HG03066 (cell line): ENCODE results near the gene OPCML.

Source experiments
- ATAC-seq: cut with Tn5 transposase; IDR thresholded peaks from one replicate; pipeline ENCODE4 v1.9.1; 2021; ENCODE audit warnings: low read depth; ENCODE audit not compliant: unreplicated experiment

OPCML gene

DNA sequence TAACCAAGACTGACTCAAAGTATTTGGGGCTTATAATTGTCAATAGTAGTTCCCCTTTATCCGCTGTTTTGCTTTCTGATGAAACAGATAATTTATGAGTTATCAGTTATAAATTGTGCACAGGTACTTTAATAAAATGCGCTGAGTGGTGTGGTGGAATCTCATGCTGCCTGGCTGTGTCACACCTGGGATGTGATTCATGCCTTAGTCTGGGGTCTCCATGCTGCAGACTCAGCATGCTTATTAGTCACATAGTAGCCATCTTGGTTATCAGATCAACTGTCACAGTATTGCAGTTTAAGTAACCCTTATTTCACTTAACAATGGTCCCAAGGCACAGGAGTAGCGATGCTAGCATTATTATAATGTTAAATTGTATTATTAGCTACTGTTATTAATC lies 1166.7 kb downstream of the OPCML start:
- no peak for ATAC-seq
